Activated CD4-positive, alpha-beta T cell treated with anti-CD3 and anti-CD28 coated beads for 4 hours (primary cell): Measurements from ENCODE around the gene LACTBL1.

ENCODE experiments used
- DNase-seq, 2 donors: peaks; one replicate each; pipeline ENCODE4 v3.0.0-alpha.2; 2020

Gene LACTBL1

DNA sequence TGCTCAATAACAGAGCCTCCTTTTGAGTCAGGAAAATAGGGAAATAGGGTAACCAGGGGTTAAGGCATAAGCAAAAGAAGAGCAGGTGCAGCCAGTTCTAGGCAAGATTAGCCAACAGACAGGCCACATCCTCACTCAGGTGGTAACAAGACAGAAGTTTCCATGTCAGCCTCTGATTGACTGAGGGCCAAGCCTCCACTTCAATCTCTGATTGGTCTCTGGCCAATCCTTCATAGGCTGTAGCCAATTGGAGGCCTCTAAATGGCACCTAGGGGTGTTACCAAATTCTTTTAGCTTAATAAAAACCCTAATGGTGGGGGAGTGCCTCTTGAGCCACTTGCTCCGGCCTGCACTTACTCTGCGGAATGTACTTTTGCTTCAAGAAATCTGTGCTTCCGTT is 37.2 kb downstream of the LACTBL1 start:
- no peak for DNase-seq

DNA sequence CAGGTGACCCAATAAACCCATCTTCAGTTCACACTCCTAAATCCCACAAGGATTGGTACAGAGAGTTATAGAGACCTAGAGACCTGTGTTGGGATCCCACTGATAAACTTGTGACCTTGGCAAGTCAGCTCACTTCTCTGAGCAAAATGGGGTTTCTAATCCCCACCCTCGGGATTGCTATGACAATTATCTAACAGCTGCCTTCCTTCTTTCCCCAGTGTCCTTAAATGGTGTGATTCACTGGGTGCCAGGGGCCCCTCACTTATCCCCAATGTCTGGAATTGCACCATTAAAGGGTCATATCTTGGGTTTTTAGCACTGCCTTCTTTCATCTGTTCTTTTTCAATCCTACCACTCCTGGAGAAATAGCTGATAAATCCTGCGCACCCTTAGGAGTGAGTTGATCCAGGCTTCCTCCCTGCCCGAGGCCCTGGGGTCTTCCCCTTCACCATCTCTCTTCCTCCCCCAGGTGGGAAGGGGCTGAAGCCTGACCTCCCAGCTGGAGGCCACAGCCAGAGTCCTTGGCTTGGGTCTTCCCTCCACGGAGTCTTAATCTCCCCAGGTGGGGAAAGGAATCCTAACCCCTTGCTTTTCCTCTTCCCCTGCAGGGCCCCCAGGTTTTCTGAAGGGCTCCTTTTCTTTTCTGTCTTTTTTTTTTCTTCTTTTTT is 39.7 kb downstream of the LACTBL1 start:
- no peak for DNase-seq

DNA sequence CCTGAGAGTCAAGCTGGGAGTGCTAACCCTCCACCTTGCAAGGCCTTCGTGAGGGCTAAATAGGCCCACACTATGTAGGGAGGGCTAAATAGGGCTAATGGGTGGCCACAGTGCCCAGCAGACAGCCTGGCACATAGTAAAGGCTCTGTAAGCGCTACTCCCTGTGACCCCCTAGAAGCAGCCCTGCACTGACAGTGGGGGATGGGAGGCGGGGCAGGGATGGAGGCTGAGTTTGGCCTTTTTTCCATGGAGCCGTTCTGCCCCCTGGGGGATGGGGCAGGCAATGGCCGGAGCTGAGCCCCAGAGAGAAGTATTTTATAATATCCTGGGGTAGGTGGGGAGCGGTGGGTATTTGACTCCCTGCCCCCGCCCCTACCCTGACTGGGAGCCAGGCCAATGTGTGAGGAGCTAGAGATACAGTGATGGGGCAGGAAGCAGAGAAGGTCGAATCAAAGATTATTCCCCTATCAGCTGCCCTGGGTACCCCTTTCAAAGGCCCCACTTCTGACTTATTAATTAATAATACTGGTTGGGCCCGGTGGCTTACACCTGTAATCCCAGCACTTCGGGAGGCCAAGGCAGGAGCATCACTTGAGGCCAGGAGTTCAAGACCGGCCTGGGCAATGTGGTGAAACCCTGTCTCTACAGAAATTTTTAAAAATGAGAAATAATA is 42.3 kb downstream of the LACTBL1 start:
- DNase-seq: no peak

GRCh38 chr1:22925111-22925510 is 47.6 kb downstream of the LACTBL1 start:
- DNase-seq: no peak

DNA sequence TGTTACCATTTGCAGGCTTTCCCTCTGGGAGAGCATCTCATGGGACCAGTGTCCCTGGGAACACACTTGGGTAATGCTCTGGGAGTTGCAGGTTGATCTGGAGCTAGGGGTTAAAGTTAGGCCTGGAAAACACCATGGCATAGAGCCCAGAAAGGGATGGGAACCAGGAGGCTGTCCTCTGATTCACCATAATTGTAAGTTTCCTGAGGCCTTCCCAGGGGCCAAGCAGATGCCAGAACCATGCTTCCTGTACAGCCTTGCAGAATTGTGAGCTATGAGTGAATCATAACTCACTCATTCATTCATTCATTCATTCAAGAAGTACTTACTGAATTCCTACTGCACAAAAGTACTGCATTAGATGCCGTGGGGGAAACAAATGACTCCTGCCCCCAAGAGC is 50.0 kb downstream of the LACTBL1 start:
- DNase-seq: no peak

DNA sequence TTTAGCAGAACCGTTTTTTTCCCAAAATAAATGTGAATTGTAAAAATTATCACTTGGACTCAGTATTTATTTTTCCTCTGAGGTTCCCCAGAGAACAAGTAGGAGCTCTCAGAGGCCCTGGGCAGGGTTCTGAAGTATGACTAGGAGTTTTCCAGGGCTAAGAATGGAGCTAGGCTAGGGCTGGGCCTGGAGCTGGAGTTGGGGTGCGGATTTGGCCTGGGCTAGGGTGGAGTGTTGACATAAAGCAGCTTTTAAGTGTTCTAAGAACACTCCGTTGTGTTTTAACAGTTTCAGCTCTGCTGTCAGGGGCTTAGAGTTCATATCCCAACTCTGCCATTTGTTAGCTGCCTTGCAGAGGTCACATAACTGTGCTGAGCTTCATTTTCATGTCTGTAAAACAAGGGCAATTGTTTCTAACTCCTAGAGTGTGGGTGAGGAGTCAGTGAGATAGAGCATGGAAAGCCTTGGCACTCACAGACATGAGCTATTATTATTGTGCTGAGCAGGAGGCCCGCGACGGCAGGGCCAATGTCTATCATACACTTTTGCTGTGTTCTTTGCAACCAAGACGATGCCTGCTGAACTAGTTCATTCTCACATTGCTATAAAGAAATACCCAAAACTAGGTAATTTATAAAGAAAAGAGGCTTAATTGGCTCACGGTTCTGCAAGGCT is 51.1 kb downstream of the LACTBL1 start:
- no peak for DNase-seq

- DNase-seq: no peak
Measured at GRCh38 chr1:22920734-22921451, 51.8 kb downstream of the LACTBL1 start.

GRCh38 chr1:22920026-22920733 is 52.5 kb downstream of the LACTBL1 start:
- no peak for DNase-seq

- DNase-seq: no peak
Measured at GRCh38 chr1:22919341-22920025, 53.2 kb downstream of the LACTBL1 start.

- DNase-seq: no peak
Measured at GRCh38 chr1:22918644-22919043, 54.0 kb downstream of the LACTBL1 start.

GRCh38 chr1:22917989-22918388 is 54.7 kb downstream of the LACTBL1 start:
- no peak for DNase-seq

DNA sequence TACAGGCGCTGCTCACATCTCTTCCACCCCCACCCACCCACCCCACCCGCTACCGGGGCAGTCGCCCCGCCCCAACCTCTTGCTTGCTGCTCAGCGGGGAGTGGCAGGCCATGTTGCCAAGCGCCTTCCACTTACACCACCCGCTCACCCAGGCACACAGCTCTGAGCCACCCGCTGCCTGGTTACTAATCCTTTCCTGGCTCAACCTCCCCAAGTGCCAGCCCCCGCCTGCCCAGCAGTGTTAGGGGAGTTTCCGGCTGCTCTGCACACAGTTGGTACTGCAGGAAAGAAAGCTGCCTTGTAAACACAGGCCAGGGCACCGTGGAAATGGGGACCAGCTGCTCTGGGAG is 56.2 kb downstream of the LACTBL1 start:
- DNase-seq: no peak

DNA sequence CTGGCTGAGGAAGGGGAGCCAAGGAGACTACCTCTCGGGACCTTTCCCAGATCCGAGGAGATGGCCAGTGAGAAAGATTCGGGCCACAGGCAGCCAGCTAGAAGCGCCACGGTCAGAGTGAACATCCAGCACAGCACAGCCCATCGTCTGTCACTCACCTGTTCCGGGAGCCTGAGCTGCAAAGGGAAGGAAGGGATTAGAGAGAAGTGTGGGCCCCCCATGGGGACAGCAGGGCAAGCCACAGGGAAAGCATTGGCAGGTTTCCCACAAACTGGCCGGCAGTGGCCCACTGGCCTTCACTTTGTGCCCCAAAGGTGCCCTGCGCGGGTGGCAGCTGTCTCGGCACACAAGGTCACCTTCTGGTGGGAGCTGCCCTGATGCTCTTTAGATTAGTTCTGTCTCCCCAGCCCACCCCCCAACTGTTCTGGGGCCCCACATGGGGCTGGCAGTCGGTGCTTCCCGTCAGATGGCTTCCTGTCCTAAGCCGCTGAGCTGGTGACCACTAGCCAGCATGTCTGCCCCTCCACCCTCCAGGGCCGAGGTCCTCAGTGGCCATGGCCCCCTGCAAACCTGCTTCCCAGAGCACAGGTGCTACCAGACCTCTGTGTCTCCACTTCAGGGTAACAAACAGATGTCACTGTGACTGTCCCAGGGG is 56.7 kb downstream of the LACTBL1 start:
- DNase-seq: no peak

DNA sequence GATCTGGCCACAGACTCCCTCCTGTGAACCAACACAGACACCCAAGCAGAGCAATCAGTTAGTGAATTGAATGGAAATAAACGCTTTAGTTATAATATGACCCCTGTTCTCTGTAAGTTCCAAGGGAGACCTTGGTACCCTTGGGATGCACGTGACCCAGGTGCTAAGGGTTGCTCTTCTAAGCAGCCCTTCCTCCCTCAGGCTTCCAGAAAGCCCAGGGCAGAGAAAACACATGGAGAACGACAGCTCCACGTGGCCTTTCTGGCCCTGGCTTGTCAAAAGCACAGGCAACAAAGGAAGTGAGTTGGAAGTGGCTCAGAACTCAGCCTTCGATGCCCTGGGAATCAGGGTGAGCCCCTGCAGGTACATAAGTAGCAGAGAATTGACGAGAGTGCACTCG is 57.4 kb downstream of the LACTBL1 start:
- no peak for DNase-seq

DNA sequence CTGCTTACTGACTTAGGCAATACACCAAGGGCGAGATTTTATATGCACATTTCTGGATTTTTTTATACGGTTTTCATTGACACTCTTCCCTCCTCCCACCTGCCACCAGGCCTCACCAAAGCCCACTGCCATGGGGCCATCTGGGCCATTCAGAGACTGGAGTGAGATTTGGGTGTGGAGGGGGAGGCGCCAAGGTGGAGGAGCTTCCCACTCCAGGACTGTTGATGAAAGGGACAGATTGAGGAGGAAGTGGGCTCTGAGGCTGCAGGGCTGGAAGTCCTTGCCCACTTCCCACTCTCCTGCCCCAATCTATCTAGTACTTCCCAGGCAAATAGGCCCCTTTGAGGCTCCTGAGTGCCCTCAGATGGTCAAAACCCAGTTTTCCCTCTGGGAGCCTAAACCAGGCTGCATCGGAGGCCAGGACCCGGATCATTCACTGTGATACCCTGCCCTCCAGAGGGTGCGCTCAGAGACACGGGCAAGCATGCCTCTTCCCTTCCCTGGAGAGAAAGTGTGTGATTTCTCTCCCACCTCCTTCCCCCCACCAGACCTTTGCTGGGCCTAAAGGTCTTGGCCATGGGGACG is 57.9 kb downstream of the LACTBL1 start:
- DNase-seq: no peak

- no peak for DNase-seq
Measured at GRCh38 chr1:22914156-22914555, 58.5 kb downstream of the LACTBL1 start.

GRCh38 chr1:22913421-22914141 is 59.1 kb downstream of the LACTBL1 start:
- DNase-seq: no peak

DNA sequence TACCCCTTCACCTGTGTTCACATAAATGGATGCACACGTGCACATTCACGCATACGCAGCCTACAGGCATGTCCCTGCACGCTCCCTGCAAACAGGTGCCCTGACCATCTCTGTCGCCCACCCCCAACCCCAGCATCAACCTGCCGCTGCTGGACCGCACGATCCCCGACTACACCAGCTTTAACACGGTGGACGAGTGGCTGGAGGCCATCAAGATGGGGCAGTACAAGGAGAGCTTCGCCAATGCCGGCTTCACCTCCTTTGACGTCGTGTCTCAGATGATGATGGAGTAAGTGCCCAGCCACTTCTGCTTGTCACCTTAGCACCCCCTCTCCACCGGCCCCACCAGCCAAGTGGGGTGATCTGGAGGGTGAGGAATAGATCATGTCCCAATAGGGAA is 60.4 kb downstream of the LACTBL1 start:
- no peak for DNase-seq

GRCh38 chr1:22910986-22911651 is 61.5 kb downstream of the LACTBL1 start:
- DNase-seq: no peak

DNA sequence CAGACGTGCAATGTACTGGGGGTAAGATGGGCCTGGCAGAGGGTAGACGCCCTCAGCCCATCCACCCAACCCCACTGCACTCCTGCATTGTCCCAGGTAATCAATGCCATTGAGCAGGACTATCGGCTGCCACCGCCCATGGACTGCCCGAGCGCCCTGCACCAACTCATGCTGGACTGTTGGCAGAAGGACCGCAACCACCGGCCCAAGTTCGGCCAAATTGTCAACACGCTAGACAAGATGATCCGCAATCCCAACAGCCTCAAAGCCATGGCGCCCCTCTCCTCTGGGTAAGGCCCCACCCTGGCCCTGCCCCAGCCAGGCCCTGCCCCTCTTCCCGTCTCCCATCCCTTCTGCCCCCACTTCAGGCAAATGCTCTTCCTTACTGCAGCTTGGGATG is 62.4 kb downstream of the LACTBL1 start:
- no peak for DNase-seq
